GM19240 (cell line): ENCODE data around the gene MINAR1.
"Not testable (repeated sequence)": the region's sequence is repeated elsewhere in the genome, so short reads cannot be mapped to it uniquely, and the experiment has no call there.

Experiments
- DNase-seq: peaks from one replicate; pipeline ENCODE4 v3.0.0; 2011; ENCODE audit warnings: low spot score; ENCODE audit not compliant: insufficient read length

The MINAR1 gene, protein sequence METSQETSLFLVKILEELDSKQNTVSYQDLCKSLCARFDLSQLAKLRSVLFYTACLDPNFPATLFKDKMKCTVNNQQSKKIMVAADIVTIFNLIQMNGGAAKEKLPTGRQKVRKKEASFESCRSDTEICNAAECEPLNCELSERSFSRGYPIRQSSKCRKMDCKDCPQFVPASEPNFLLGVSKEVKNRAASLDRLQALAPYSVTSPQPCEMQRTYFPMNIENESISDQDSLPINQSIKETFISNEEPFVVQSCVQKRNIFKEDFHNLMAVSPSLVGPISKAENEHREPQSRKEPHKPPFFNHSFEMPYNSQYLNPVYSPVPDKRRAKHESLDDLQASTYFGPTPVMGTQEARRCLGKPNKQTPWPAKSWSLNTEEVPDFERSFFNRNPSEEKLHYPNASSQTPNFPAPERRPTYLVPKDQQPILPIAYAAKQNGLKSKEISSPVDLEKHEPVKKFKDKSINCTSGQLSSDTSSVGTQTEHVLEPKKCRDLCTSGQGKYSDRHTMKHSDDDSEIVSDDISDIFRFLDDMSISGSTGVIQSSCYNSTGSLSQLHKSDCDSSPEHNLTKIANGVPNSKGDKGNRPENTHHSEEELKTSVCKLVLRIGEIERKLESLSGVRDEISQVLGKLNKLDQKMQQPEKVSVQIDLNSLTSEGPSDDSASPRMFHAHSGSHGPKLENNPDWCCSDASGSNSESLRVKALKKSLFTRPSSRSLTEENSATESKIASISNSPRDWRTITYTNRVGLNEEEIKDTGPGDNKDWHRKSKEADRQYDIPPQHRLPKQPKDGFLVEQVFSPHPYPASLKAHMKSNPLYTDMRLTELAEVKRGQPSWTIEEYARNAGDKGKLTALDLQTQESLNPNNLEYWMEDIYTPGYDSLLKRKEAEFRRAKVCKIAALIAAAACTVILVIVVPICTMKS

DNA sequence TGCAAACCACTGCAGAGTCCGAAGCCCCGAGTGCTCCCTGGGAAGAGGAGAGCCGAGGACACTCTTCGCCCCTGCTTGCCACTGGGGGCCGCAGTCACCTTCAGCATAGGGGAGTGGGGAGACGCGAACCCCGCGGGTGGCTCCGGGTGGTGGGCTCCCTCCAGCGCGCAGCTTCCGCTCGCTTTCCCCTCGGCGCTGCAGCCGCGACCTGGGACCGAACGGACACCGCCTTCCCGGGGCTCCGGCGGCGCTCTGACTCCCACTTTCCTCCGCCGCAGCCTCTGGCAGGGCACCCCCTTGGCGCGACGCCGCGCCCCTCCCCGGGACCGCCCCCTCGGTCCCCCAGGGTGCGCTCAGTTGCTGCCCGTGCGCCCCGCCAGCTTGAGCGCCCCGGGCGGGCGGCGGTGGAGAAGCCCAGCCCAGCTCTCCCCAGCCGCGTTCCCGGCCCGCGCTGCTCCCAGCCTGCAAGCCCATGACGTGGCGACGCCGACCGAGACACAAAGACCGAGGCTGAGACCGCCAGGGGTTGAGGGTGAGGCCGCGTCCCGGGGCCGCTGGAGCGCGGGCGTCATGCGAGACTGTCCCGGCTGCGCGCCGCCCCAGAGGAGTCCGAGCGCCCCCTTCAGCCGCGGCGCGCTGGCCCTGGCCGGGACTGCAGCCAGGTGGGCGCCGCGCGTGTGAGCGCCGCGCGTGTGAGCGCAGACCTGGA lies at the start of gene MINAR1:
MINAR1 (plus strand) TSS at position 701 of the 709 bp plus-strand sequence. CDS start 23,812 bp downstream, outside the sequence.
- DNase-seq: no peak

DNA sequence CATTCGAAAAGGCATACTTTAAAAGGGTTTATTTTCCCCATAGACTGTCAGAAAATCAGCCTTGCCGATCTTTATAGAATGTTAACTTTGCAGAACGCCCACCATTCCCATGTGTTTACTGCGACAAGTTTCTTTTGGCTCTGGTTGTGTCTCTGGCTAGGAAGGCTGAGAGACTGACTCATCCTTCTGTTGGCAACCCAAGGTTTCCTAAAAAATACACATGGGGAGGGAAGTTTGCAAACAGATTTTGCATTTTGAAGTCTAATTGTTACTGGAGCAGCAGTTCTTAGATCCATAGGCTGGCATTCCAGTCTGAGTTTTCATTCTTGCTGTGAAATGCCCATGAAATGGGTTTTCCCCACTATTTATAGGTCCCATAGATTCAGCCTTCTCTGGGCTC lies 37.9 kb upstream of the MINAR1 start:
- no peak for DNase-seq

DNA sequence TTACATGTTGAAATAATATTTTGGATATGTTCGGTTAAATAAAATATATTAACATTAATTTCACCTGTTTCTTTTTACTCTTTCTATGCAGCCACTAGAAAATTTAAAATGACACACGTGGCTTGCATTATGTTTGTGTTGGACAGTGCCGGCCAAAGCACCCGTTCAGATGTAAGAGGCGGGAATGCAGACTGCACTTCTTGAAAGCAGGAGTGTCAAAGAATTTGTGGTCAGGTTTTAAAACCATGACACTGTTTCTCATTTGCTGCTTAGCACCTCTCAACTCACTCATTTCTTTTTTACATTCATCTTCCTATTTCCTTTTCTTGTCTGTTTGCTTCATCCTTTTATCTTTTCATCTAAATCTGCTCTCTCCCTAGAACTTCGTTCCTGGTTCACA lies 35.3 kb upstream of the MINAR1 start:
- no peak for DNase-seq

- no peak for DNase-seq
Measured at GRCh38 chr15:79397269-79397910, 34.7 kb upstream of the MINAR1 start.

DNA sequence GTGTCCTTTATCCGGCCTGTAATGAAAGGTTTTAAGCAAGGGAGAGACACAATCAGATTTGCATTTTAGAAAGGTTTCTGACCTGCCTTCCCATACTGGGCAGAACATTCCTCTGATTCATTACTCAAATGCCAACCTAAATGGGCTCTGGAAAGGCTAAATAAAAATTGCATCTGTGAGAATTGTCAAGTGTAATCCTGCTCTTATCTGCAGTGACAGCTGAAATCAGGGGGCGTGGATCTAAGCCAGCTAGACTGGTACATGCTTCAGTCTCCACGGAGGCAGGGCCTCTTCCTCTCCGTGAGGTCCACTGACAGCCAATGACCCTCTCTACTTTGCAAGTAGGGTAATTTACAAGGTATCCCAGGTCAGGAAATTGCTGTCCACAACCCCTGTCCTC lies 32.5 kb upstream of the MINAR1 start:
- DNase-seq: no peak

- no peak for DNase-seq
Measured at GRCh38 chr15:79400650-79401049, 31.5 kb upstream of the MINAR1 start.

DNA sequence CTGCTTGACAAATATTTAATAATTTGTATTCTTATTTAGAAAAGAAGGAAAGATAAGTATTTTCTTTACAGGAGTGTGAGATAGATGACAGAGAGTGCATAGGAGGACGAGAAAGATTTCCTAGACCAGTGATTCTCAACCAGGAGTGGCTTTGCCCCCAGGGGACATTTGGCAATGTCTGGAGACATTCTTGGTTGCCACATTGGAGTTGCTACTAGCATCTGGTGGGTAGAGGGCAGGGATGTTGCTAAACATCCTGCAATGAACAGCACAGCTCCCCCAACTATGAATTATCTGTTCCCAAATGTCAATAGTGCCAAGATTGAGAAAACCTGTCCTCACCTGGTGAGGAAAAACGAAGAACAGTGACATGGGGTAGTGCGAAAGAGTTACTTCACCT lies 30.8 kb upstream of the MINAR1 start:
- no peak for DNase-seq

DNA sequence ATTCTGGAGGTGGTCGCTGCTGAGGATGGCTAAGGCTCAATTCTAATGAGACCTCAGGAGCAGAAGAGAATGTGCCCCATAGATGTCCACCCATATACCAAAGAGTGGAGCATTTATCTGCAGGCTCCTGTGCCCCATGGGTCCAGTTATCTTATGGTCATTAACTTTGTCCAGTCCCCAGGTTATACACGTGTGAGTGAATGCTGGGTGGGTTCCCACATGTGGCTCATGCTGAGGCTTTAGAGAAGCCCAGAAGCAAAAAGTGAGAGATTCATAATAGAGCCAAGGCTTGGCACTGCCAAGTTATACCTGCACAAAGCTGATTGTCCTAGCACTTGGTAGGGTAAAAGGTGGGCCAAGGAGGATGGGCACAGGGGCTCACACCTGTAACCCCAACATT lies 30.0 kb upstream of the MINAR1 start:
- DNase-seq: no peak

- DNase-seq: no peak
Measured at GRCh38 chr15:79403501-79403900, 28.6 kb upstream of the MINAR1 start.

DNA sequence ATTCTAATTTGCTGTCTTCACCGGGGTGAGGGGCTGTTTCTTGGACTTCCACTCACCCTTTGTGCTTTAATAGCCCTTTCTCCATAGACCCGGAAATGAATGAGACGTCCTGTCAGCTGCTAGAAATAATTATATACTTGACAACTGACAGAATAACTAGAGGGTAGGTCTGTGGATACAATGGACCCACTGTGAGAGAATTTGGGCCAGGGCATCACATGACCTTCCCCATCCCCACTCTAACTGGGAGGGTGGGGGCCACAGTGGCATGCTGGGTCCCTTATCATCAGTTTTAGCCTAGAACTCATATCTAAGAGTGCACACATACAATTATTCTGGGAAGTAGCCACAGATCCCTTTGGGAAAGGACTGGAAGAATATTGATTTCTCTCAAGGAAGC lies 25.9 kb upstream of the MINAR1 start:
- no peak for DNase-seq

GRCh38 chr15:79408041-79408440 lies 24.1 kb upstream of the MINAR1 start:
- DNase-seq: no peak

DNA sequence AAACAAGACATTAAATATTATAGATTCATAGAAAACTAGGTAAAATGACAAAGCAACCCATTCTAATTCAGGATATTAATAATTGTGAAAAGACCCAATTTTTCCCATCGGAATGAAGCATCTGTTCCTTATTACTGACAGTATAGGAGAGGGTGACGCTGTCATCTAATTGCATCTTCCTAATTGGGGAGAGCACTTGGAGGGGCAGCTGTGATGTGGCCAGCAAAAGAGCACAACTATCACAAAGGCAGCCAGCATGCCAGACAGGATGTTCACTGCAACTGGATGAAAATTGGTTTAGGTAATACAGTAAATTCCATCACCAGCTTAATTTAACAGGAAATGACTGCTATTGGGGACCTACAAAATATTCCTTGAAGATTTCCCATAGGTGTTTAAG lies 21.9 kb upstream of the MINAR1 start:
- no peak for DNase-seq

DNA sequence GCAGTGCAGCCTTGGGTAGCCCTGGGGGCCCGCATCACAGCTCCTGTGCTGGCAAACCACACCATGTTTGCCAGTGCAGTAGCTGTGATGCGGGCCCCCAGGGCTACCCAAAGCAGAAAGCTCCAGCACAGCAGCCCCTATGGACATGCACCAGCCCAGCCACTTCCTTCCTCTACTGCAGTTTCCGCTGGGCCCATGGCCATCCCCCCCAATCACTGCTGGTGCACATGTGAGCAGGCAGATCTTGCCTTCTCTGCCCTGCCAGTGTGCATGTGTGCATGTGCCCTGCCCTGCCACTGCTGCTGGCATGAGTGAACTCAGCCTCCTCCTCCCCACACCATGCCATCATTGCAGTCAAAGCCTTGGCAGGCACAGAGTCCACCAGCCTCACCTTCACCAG lies 20.1 kb upstream of the MINAR1 start:
- no peak for DNase-seq

DNA sequence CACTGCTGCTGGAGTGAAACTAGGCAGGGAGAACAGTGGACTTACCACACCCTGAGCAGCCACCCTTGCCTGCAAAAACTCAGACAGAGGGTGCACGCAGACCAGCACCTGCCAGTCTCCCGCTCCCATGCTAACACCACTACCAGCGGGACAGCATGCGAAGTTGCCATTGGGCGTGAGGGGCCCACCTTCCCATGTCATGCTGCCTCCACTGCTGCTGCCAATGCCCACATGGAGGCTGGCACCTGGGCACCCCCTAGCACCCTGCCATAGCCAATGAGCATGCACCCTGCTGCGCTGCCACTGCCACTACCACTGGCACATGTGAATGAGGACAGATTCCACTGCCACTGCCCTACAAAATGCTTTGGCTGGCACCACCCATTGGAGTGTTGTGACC lies 19.7 kb upstream of the MINAR1 start:
- no peak for DNase-seq

GRCh38 chr15:79416876-79417275 lies 15.3 kb upstream of the MINAR1 start:
- no peak for DNase-seq

GRCh38 chr15:79418693-79419279 lies 13.3 kb upstream of the MINAR1 start:
- no peak for DNase-seq

DNA sequence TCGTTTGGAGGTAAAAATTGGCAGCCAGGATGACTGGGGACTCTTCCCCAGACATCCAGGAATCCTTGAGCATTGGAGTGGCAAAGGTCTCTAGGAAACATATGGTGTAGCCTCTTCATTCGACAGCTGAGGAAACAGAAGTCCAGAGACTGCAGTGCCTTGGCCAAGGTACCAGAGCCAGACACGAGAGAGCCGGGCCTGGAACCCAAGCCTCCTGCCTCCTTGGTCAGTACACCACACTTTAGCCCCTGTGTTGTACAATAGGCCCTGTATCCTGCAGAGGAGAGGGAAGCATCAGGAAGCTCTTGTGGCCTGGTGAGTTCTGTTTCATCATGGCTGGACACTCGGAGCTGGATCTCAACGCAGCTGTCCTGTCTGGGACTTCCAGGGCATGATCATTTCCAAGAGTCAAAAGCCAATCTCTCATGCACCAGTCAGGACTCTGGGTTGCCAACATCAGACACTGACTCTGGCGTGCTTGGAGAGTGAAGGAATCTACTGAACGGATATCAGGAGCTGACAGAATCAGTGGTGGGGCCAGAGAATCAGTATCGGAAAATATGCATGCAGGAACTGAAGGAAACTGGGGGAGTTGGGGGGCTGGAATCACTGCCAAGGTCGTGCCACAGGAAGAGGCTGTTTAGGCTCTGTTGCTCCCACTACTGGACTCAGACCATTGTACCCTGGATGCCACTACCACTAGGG lies 6.4 kb upstream of the MINAR1 start:
- DNase-seq: no peak

DNA sequence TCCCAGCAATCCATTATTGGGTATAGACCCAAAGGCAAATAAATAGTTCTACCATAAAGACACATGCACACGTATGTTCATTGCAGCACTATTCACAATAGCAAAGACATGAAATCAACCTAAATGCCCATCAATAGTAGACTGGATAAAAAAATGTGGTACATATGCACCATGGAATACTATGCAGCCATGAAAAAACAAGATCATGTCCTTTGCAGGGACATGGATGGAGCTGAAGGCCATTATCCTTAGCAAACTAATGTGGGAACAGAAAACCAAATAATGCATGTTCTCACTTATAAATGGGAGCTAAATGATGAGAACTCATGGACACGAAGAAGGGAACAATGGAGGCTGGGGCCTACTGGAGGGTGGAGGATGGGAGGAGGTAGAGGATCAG lies 5.2 kb upstream of the MINAR1 start:
- DNase-seq: not testable (repeated sequence)

GRCh38 chr15:79427781-79428598 lies 4.1 kb upstream of the MINAR1 start:
- DNase-seq: no peak
